ENCODE measurements around the gene CAPN8.

The CAPN8 gene

GRCh38 chr1:223651291-223651991 is 14.1 kb downstream of the CAPN8 start:
- no peaks in the 10 kb centered on the region for H3K36me3 ChIP-seq (ENCODE audit: insufficient read depth, low read length)
- H3K4me1 ChIP-seq (ENCODE audit: insufficient read depth, low read length) = peaks cover 20% of the 10 kb centered on the region
- H3K27ac ChIP-seq (ENCODE audit: low read length) = no peak overlapping the region
- H3K27me3 ChIP-seq (ENCODE audit: insufficient read depth, low read length, poor library complexity) = peaks cover 30% of the 10 kb centered on the region
- TF ChIP-seq, protein P1, sequence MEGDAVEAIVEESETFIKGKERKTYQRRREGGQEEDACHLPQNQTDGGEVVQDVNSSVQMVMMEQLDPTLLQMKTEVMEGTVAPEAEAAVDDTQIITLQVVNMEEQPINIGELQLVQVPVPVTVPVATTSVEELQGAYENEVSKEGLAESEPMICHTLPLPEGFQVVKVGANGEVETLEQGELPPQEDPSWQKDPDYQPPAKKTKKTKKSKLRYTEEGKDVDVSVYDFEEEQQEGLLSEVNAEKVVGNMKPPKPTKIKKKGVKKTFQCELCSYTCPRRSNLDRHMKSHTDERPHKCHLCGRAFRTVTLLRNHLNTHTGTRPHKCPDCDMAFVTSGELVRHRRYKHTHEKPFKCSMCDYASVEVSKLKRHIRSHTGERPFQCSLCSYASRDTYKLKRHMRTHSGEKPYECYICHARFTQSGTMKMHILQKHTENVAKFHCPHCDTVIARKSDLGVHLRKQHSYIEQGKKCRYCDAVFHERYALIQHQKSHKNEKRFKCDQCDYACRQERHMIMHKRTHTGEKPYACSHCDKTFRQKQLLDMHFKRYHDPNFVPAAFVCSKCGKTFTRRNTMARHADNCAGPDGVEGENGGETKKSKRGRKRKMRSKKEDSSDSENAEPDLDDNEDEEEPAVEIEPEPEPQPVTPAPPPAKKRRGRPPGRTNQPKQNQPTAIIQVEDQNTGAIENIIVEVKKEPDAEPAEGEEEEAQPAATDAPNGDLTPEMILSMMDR (IDR thresholded peaks at IDR 0.05; ENCODE audit: borderline replicate concordance, extremely low read depth, low read length, poor library complexity, severe bottlenecking) = no peak
- TF ChIP-seq EZH2 (IDR thresholded peaks at IDR 0.05; ENCODE audit: borderline replicate concordance, low read depth, low read length, severe bottlenecking) = no peak
- DNase-seq (no peak), ATAC-seq (ENCODE audit: insufficient read depth, low read depth) (no peak)
- no peaks in the 10 kb centered on the region for H3K79me2 ChIP-seq (ENCODE audit: insufficient read depth, low read length)
- H3K4me3 ChIP-seq (ENCODE audit: low read depth in 1 of 2, low read length in 2 of 2) = no peak overlapping the region
- H3K9ac ChIP-seq (ENCODE audit: low read depth, low read length) = no peak overlapping the region
- no peak overlapping the region for H2AFZ ChIP-seq (ENCODE audit: low read depth, low read length)
- H3K9me3 ChIP-seq (ENCODE audit: insufficient read depth, low read length, severe bottlenecking) = no peaks in the 10 kb centered on the region
- H3K4me2 ChIP-seq (ENCODE audit: insufficient read depth, low read length) = no peak overlapping the region
- no peaks in the 10 kb centered on the region for H4K20me1 ChIP-seq (ENCODE audit: insufficient read depth, low read length)

- Histone ChIP-seq H3K4me2 (ENCODE audit: insufficient read depth, low read length) (no peak overlapping the region), H3K27ac (ENCODE audit: low read length) (no peak overlapping the region), H3K9me3 (ENCODE audit: insufficient read depth, low read length, severe bottlenecking) (no peaks in the 10 kb centered on the region), H2AFZ (ENCODE audit: low read depth, low read length) (no peak overlapping the region), H4K20me1 (ENCODE audit: insufficient read depth, low read length) (no peaks in the 10 kb centered on the region), H3K27me3 (ENCODE audit: insufficient read depth, low read length, poor library complexity) (peaks cover 30% of the 10 kb centered on the region), H3K4me1 (ENCODE audit: insufficient read depth, low read length) (peaks cover 20% of the 10 kb centered on the region), H3K79me2 (ENCODE audit: insufficient read depth, low read length) (no peaks in the 10 kb centered on the region), H3K36me3 (ENCODE audit: insufficient read depth, low read length) (no peaks in the 10 kb centered on the region), H3K9ac (ENCODE audit: low read depth, low read length) (no peak overlapping the region), H3K4me3 (ENCODE audit: low read depth in 1 of 2, low read length in 2 of 2) (no peak overlapping the region)
- no peak for ATAC-seq (ENCODE audit: insufficient read depth, low read depth)
- TF ChIP-seq EZH2 (IDR thresholded peaks at IDR 0.05; ENCODE audit: borderline replicate concordance, low read depth, low read length, severe bottlenecking) = no peak
- TF ChIP-seq, protein P1 (IDR thresholded peaks at IDR 0.05; ENCODE audit: borderline replicate concordance, extremely low read depth, low read length, poor library complexity, severe bottlenecking) = no peak
- no peak for DNase-seq
Observed at GRCh38 chr1:223650465-223650864, 15.0 kb downstream of the CAPN8 start.

DNA sequence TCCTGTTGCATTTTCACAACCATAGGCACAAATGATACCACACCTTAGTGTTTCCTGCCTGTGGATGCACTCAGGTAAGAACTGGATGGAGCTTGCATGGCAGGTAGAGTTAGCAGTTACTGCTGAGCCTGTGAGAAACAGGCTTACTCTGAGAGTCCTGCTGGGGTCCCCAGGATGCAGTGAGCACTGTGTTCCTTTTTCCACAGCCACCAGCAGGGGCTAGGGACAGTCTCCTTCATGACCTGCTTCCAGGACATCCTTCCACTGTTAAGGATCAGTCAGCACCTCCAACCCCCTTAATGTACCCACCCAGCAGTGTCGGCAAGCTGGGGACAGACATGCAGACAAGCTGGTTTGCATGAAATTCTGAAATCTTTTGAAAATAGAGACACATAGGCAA is 16.3 kb downstream of the CAPN8 start:
- H3K79me2 ChIP-seq (ENCODE audit: insufficient read depth, low read length) = no peaks in the 10 kb centered on the region
- ATAC-seq (ENCODE audit: insufficient read depth, low read depth) = no peak
- peaks cover 30% of the 10 kb centered on the region for H3K27me3 ChIP-seq (ENCODE audit: insufficient read depth, low read length, poor library complexity)

More for the DNA sequence above, 16.3 kb downstream of the CAPN8 start:
- no peaks in the 10 kb centered on the region for H3K36me3 ChIP-seq (ENCODE audit: insufficient read depth, low read length)
- no peak overlapping the region for H3K4me2 ChIP-seq (ENCODE audit: insufficient read depth, low read length)
- H3K27ac ChIP-seq (ENCODE audit: low read length) = no peak overlapping the region
- TF ChIP-seq, protein P1 (IDR thresholded peaks at IDR 0.05; ENCODE audit: borderline replicate concordance, extremely low read depth, low read length, poor library complexity, severe bottlenecking) = no peak
- no peak for TF ChIP-seq EZH2 (IDR thresholded peaks at IDR 0.05; ENCODE audit: borderline replicate concordance, low read depth, low read length, severe bottlenecking)
- H3K9me3 ChIP-seq (ENCODE audit: insufficient read depth, low read length, severe bottlenecking) = no peaks in the 10 kb centered on the region
- DNase-seq = no peak
- H2AFZ ChIP-seq (ENCODE audit: low read depth, low read length) = no peak overlapping the region
- H3K9ac ChIP-seq (ENCODE audit: low read depth, low read length) = no peak overlapping the region
- H4K20me1 ChIP-seq (ENCODE audit: insufficient read depth, low read length) = no peaks in the 10 kb centered on the region
- H3K4me3 ChIP-seq (ENCODE audit: low read depth in 1 of 2, low read length in 2 of 2) = no peak overlapping the region
- peaks cover 20% of the 10 kb centered on the region for H3K4me1 ChIP-seq (ENCODE audit: insufficient read depth, low read length)

Data from DND-41 (cell line).